NCI-H2196 treated with DMSO at 0.1 percent for 48 hours (cell line): Measurements from ENCODE around the gene RFX2.
"Not testable (repeated sequence)": the region's sequence is repeated elsewhere in the genome, so short reads cannot be mapped to it uniquely, and the experiment has no call there.

Source experiments
- DNase-seq: peaks from one replicate; lab custom pipeline; 2025; ENCODE audit not compliant: unreplicated experiment; lab: John Stamatoyannopoulos, UW

Gene RFX2

DNA sequence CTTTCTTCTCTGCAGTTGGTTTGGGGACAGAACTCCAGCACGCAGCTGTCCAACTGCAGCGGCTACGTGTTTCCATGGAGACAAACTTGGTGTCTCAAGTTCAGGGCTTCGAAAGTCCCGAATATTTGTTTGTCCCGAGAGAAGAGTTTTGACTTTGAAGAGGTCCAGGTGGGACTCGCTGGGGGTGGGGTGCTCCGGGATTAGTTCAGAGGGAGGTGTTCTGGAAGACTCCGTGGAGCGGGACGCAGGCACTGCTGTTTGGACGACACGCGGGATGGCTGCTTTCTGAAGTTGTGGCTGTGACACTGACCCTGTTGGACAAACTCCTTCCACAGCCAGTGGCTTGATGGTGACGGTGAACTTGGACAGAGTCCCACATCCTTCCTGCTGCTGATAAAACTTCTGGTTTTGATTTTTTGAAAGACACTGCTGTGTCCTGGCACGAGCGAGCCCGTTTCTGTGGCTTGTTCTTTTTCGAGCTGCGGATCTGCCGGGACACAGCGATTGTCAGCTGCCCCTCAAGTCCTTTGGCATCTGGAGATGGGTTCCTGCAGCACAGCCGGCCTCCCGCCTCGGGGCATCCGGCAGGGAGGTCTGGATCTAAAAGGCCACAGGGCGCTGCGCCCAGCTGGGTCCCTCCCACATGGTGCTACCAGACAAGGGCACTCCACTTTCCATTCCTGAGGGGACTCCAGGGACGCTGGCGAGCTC lies 116.5 kb downstream of the RFX2 start:
- DNase-seq: no peak

DNA sequence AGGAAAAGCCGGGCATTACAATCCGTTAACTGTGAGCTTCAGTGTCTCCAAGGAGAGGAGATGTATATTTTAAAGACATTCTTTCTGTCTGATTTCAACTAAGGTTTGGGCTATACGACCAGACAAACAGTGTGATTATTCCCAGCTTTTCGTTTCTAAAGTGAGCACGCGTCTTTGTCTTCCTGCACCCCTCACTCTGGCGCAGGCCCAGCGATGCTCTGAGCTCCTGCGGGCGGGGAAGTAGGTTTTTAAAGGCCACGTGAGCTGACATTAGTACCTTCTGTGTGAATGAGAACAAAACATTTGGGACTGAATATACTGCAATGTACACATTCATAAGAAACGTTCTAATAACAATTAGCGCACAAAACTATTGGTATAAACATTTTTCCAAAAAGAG lies 117.1 kb downstream of the RFX2 start:
- DNase-seq: no peak

DNA sequence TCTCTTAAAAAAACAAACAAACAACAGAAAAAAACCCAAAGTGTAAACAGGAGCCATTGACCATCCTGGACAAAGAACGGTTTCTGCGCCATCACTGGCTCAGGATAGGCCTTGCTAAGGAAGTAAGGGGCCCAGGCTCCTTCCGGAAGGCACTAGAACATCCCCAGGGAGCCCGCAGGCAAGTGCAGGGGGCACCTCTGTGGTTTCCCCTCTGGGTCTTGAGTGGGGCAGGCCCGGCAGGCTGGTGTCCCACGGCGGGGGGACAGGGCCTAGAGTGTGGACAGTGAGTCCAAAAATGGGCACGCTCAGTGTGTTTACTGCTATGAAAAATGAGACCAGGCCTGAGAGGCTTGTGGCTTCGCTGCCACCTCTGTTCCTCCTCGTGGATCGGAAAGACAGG lies 117.5 kb downstream of the RFX2 start:
- no peak for DNase-seq

DNA sequence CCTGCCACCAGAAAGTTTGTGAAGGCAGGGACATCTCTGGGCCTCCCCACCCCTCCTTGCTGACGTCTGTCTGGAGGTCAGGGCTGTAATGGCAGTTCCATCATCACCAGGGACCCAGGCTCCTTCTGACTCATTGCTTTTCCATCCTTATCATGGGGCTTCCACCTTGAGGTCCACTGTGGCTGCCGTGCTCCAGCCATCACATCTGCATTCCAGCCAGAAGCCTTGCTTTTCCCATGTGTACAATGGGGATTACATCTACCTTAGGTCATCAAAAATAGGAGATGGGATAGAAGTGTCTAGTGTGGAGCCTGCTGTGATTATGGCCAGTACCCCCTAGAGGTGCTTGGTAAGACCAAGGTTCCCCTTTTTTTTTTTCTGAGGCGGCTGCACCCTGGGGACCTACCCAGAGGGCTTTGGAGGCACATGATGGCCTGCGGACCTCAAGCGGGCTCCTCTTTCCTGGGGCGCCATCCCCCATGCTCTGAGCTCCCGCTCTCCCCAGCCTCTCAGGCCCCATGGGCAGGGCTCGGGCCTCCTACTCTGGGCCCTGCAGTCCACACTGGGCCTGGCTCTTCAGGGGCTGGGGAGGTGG lies 119.0 kb downstream of the RFX2 start:
- DNase-seq: no peak

DNA sequence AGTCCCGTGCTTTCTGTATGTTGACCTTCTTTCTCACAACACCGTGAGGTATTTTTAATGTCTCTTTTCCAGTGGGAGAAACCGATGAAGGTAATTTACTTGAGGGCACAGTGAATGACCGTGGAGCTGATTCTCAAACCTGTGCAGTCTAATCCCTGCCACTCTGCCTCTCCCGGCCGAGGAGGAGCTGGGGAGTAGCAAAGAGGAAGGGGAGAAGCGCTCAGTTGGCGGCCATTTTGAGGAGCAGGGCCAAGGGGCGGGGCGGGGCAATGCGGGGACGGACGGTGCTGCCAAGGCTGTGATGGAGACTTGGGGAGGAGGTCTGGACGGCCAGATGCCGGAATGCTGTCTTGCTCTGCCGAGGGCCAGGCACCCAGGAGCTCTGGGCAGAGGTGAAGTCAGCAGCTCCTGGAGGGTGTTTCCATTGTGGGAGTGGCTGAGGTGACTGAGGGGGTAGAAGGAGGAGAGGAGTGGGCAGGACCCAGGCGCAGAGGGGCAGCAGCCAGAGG lies 120.0 kb downstream of the RFX2 start:
- no peak for DNase-seq

DNA sequence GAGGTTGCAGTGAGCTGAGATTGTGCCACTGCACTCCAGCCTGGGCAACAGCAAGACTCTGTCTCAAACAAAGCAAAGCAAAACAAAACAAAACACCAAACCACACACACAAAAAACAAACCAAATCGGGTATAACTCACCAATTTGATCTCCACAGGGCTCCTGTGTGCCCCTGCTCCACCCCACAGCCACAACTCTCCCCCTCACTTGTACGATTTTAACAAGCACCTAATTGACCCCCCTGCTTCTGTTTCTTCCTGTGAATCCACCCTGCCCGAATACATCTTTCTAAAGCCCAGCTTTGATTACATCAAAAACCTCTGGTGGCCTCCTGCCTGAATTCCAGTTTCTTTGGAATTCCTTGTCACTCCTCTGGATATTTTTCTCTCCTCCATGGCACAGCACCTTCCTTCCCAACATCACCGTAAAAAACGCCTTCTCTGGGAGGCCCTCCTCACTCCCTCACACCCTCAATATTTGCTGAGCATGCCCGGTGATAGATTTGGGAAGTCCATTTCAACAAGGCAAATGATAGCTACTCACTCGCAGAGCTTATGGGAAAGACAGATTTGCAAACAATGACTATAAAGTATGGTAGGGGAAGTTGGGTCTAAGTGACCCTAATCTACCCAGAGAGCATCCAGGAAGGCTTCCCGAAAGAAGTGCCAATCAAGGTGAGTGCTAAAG lies 120.8 kb downstream of the RFX2 start:
- DNase-seq: no peak

DNA sequence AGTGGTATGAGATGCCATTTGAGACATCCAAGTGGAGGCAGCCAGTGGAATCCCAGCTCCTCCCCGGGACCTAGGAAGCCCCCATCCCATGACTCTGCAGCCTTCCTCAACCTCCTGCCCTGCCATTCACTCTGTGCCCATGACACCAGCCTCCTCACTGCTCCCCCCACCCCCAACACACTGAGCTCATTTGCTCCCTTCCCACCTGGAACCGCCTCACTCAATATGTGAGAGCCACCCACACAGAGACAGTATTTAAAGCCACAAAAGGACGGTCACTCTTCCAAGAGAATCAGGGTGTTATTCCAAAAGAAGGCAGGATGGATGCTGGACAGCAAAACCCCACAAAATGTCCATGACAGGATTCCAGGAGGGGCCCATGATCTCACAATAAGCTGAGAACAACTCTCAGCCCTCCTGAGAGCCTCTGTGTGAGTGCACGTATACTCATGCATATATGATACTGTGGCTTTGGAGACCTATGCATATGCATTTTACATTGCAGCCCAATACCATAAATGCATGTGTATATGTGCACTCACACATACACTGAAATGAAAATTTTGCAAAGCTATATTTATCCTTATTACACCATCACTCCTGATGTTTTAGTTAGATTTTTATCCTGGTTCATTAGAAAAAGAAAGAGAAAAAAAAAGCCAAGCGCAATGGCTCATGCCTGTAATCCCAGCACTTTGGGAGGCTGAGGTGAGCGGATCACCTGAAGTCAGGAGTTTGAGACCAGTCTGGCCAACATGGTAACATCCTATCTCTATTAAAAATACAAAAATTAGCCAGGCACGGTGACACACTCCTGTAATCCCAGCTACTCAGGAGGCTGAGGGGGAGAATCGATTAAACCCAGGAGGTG lies 121.5 kb downstream of the RFX2 start:
- DNase-seq: no peak

DNA sequence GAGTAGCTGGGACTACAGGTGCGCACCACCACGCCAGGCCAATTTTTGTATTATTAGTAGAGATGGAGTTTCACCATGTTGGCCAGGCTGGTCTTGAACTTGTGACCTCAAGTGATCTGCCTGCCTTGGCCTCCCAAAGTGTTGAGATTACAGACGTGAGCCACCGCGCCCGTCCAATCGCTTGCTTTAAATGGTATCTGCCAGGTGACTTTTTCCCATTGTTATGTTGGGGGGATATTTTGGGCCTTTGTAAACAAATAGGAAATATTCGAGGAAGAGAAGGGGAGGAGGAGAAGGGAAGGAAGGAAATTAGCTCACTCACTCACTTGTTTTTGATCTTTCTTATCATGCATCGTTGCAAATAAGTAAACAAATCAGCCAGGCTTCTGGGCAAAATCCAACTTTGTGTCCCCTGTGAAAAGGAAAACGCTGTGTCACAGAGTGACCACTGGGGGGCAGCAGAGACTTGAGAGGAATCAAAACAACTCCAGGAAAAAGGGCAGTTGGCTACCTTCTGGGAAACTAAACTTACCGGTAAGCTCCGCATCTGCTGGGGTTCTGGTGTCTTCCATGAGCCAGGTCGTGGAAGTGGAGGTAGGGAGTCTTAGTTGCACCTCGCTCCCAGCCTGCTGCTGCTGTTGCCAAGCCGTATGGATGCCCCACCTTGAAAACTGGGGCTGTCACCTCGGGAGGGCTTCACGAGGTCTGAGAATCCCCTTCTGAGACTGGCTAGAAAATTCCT lies 123.1 kb downstream of the RFX2 start:
- peak; percentile 91 for DNase-seq

DNA sequence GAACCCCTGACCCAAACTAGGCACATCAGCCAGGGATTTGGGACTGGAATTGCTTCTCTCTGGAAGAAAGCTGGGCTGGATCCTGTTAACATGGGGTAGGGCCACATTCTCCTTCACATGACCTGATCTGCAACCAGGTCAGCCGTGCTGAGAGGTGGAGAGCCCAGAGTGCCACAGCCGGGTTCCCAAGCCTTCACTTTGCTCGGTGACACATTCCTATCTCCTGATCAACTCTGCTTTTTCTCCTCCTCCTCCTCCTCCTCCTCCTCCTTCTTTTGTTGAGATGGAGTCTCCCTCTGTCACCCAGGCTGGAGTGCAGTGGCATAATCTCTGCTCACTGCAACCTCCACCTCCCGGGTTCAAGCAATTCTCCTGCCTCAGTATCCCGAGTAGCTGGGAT lies 124.5 kb downstream of the RFX2 start:
- not testable (repeated sequence) for DNase-seq

DNA sequence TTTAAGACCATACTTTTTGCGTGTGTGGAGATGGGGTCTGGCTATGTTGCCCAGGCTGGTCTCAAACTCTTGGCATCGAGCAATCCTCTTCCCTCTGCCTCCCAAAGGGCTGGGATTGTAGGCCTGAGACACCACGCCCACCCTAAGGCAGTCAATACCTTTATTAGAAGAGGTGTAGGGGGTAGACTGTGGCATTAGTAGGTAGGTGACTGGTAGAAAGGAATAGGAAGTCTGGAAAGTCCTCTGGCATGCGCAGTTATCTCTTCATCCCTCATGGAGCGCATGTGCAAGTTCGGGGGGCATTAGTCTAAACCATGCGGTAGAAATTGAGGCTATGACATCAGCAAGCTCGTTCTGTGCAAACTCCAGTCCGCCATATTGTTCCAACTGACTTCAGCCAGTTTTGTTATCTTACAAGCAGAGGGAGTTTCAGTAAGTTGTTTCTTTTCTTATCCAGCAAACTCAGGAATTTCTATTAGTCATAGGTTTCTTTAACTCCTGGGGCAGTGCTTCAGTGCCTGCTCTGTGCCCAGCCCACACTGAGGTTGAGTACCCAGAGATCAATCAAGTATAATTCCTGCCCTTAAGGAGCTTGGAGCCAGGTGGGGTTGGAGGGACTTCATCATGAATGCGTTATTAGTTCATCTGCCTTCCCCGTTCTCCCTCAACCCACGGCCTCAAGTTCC lies 125.1 kb downstream of the RFX2 start:
- no peak for DNase-seq

DNA sequence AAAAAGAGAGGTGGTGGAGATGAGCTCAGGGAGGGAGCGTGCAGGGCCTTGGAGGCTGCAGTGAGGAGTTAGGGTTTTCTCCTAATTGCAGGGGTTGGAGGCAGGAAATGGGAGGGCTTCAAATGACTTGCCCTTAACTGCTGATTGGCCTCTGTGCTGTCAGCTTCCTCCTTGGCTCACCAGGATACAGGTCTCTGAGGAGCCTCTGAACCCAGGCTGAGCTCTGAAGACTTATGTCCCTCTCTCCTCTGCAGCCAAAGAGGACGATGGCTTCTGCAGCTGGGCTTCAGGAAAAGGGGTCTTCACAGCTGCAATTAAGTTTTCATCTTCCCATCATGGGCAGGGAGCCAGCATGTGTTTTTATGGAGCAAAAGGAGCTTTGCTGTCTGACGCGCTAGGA lies 125.7 kb downstream of the RFX2 start:
- no peak for DNase-seq

DNA sequence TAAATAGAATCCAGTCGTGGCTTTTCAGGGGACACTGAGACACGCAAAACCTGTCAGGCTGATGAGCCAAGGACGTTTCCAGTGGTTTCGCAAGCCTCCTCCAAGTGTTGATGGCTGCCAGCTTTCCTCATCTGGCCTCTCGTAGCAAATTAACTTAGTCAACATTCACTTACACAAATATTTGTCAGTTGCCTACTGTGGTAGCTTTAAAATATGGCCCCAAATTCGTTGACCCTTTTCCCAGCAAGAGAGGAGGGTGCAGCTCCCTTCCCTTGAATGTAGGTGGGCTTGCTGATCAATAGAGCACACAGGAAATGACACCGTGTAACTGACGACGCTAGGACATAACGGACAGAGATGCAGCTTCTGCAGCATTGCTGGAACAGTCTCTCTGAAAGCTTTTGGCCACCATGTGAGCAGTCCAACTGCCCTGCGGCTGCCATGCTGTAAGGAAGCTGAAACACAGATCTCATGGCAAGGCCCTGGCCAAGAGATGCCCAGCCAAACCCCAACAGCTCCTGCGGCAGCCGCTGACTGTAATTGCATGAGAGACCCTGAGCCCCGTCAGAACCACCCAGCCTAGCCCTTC lies 126.8 kb downstream of the RFX2 start:
- DNase-seq: no peak

DNA sequence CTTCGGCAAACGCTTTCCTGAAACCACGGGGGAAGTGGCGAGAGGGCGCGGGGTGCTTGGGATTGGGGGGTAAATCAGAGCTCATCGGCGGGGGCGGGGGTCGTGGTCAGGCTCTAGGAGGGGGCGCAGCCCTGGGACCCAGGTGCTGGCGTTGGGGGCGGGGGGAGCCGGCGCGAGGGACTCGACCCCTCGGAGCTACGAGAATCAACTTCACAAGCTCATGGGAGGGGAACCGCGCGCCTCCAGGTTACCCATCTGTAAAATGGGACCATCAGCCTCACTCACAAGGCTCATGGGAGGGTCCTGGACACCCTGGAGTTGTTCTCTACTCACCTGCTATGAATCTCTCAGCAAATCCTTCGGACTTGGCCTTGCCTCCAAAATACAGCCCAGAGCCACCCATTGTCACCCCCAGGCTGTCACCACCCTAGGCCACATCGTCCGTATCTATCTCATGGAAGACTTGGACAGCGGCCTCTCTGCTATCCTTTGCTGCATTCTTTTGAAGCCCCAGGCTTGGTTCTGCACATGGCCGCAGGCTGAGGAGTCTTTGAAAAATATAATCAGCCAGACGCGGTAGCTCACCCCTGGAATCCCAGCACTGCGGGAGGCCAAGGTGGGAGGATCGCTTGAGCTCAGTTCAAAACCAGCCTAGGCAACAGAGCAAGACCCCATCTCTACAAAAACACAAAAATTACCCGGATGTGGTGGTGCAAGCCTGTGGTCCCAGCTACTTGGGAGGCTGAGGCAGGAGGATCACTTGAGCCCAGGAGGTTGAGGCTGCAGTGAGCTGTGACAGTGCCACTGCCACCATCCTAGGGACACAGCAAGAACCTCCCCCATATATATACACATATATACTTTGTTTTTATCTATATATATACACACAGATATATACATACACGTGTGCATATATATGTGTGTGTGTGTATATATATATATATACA lies 131.4 kb downstream of the RFX2 start:
- no peak for DNase-seq

DNA sequence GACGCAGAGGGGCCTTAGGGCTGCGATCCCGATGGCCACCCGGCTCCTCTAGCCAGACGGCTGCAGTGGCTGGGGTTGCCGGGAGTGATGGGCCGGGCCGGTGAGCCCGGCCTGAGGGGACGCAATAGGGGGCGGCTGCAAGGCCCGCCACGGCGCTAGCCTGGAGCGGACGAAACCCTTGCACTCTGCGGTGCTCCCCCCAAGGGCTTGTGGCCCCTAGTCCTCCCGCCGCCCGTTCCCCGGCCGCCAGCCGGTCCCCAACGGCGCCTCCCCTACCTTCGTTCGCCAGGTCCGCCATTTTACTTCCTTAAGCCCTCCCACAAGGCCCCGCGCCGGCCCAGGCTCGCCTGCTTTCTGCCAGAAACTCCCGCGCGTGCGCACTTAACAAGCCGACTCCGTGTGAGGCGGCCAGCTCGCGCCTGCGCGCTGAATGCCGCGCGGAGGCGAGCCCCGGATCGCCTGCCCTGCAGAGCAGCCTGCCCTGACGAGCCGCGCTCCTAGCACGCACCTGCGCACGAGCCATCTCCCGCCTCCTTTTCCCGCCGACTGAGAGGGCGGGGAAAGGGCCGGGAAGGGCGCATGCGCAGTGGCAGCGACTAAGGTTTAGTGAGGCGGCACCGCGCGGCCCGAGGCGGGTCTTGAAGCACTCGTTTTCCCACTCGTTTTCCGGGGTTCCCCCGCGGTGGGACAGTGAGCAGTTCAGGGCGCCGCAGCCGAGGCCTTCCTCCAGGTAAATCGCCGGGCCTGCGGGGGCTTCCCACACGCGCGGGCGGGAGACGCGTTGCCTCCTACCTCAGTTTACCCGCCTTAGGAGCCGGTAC lies 132.3 kb downstream of the RFX2 start, which contains the start of gene RANBP3:
Gene RANBP3, minus strand, starts transcription at position 356 of the 821 bp plus-strand sequence. Its CDS starts 58 bp downstream, at position 298.
- peak; percentile 99 for DNase-seq

DNA sequence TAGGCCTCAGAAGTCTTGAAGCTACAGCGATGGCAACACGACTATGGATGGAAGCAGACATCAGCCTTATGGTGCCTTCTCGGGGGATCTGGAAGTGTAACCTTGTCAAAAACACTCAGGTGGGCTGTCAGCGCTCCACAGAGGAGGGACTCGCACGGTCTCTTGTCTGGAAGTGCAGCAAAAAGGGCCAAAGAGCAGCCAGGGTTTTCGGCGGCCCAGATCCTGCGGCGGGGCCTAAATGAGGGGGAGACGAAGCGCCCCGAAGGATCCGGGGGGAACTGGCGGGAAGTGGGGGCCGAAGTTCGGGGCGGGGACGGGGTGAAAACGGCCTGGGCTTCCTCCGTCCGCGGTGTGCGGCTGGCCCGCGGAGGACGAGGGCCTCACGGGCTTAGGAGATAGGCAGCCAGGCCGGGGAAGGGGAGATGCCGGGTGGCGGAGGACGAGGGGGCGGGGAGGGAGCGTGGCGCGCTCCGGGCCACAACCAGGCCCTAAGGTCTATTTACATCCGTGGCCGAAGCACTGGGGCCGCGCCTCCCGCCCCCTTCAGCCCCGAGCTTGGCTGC lies 133.0 kb downstream of the RFX2 start:
- DNase-seq: no peak

DNA sequence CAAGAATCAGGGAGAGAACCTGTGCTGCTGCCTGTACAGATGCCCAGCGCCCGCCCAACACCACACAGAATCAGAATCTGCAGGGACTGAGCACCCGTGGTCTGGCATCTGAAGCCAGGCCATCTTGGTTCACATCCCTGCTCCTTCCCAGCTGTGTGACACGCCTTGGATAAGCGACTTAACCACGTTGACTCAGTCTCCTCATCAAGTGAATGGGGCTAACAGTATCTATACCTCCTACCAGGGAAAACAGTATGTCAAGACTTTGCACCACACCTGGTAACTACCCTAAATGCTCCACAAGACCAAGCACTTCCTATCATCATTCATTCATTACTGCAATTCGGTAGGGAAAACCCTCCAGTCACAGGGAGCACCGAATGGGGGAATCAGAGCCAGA lies 133.5 kb downstream of the RFX2 start:
- DNase-seq: no peak

DNA sequence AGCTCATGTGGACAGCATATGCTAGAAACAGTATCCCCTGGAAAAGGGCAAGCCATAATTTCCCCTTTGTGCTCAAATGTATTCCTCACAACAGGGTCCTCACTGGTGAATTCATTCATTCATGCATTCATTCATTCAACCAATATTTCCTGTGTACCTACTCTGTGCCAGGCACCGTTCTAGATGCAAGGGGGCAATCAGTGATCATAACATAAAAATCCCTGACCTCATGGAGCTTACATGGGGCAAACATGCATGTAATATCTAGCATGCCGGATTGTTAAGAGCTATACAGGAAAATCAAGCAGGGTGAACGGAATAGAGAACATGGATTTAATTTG lies 134.9 kb downstream of the RFX2 start:
- no peak for DNase-seq
